WERI-Rb-1 (cell line): Measurements from ENCODE around the gene TMEM106A.
"Not testable (repeated sequence)": the region's sequence is repeated elsewhere in the genome, so short reads cannot be mapped to it uniquely, and the experiment has no call there.

Experiments used
- DNase-seq: peaks from one replicate; pipeline ENCODE4 v3.0.0-alpha.2; 2020
- H3K27ac ChIP-seq: fragments of 250-450 bp; sonication (Bioruptor Pico); 2 replicates; pipeline ENCODE4 v1.5.1; 2020; ENCODE audit warnings: mild to moderate bottlenecking, moderate library complexity
- H3K27me3 ChIP-seq: fragments of 250-450 bp; sonication (Bioruptor Pico); 2 replicates; pipeline ENCODE4 v1.5.1; 2021; ENCODE audit warnings: mild to moderate bottlenecking, low read depth, moderate library complexity; ENCODE audit not compliant: insufficient read depth, severe bottlenecking
- H3K36me3 ChIP-seq: fragments of 250-450 bp; sonication (Bioruptor Pico); 2 replicates; pipeline ENCODE4 v1.5.1; 2020; ENCODE audit warnings: mild to moderate bottlenecking, moderate library complexity
- H3K4me3 ChIP-seq: 2 replicates; pipeline ENCODE4 v1.5.1; 2011; ENCODE audit warnings: low read depth, mild to moderate bottlenecking, control low read depth, low read length
- H3K9me3 ChIP-seq: fragments of 250-450 bp; sonication (Bioruptor Pico); 2 replicates; pipeline ENCODE4 v1.5.1; 2021; ENCODE audit warnings: mild to moderate bottlenecking, moderate library complexity; ENCODE audit not compliant: severe bottlenecking
- TF ChIP-seq, protein P1 (sequence below): IDR thresholded peaks from 2 replicates; pipeline ENCODE4 v1.5.1; 2011; ENCODE audit warnings: low read depth, mild to moderate bottlenecking, control low read depth, inconsistent platforms, low read length

The TMEM106A gene

DNA sequence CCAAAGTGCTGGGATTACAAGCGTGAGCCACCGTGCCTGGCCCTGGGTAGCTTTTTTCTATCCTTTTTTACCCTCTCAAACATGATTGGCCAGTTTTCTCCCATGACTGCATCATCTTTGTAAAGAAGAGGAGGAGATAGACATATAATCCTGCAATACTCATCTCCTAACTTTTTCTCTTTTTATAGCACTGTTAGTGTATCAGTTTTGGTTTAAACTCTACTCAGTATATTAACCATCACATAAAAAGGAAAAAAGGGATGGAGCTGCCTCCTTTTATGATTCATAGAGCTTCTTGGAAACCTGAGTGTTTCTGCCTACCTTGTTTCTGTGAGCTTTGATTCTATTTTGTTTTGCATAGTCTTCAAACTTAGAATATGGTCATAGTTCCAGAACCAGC lies 12.0 kb upstream of the TMEM106A start:
- H3K36me3 ChIP-seq = peaks cover 91% of the 10 kb centered on the region
- no peaks in the 10 kb centered on the region for H3K9me3 ChIP-seq
- TF ChIP-seq, protein P1, sequence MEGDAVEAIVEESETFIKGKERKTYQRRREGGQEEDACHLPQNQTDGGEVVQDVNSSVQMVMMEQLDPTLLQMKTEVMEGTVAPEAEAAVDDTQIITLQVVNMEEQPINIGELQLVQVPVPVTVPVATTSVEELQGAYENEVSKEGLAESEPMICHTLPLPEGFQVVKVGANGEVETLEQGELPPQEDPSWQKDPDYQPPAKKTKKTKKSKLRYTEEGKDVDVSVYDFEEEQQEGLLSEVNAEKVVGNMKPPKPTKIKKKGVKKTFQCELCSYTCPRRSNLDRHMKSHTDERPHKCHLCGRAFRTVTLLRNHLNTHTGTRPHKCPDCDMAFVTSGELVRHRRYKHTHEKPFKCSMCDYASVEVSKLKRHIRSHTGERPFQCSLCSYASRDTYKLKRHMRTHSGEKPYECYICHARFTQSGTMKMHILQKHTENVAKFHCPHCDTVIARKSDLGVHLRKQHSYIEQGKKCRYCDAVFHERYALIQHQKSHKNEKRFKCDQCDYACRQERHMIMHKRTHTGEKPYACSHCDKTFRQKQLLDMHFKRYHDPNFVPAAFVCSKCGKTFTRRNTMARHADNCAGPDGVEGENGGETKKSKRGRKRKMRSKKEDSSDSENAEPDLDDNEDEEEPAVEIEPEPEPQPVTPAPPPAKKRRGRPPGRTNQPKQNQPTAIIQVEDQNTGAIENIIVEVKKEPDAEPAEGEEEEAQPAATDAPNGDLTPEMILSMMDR = no peak
- no peak overlapping the region for H3K4me3 ChIP-seq
- H3K27me3 ChIP-seq = no peaks in the 10 kb centered on the region
- no peak overlapping the region for H3K27ac ChIP-seq
- DNase-seq = no peak

DNA sequence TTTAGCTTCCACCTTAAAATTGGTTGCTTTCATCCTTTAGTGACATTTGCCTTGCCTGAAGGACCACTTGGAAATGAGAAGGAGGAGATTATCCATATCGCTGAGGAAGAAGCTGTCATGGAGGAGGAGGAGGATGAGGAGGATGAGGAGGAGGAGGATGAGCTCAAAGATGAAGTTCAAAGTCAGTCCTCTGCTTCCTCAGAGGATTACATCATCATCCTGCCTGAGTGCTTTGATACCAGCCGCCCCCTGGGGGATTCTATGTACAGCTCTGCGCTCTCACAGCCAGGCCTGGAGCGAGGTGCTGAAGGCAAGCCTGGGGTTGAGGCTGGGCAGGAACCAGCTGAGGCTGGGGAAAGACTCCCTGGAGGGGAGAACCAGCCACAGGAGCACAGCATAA lies 11.5 kb upstream of the TMEM106A start:
- Histone ChIP-seq H3K27ac (no peak overlapping the region), H3K36me3 (peaks cover 89% of the 10 kb centered on the region), H3K9me3 (no peaks in the 10 kb centered on the region), H3K27me3 (no peaks in the 10 kb centered on the region), H3K4me3 (no peak overlapping the region)
- no peak for DNase-seq
- TF ChIP-seq, protein P1 = no peak

DNA sequence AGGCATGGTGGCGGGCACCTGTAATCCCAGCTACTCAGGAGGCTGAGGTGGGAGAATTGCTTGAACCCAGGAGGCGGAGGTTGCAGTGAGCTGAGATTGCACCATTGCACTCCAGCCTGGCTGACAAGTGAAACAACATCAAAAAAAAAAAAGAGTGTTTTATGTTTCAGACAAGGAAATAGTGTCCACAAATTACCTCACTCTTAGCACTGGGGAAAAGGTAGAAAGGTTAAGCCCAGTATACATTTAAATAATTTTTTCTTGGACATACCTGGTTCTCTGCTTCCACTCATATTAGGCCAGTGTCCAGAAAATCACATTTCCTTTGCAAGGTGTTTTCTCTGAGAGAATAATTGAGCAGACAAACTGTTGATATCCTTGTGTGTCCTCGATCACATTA lies 8.7 kb upstream of the TMEM106A start:
- H3K36me3 ChIP-seq = peaks cover 70% of the 10 kb centered on the region
- H3K9me3 ChIP-seq, H3K4me3 ChIP-seq, H3K27me3 ChIP-seq, H3K27ac ChIP-seq, DNase-seq: not testable (repeated sequence)

DNA sequence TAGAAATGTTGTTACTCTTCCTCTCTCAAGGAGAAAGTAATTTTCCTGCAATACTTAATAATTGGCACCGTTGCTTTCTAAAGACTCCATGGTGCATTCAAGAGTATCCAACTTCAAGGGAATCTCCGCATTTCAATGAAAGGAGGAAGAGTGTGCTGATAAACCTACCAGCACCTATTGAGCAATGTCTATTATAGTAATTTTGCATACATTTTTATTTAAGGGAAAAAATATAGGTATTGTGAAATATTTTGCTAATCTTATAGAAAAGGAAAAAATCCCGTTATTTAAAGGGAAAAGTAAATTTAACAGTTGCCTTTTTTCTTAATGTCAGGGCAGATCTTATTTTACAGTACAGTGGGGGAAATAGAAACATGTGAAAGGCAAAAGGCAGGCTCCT lies 1.1 kb upstream of the TMEM106A start:
- H3K9me3 ChIP-seq = no peaks in the 10 kb centered on the region
- TF ChIP-seq, protein P1 = no peak
- no peak overlapping the region for H3K4me3 ChIP-seq
- no peak overlapping the region for H3K27ac ChIP-seq
- peaks cover 21% of the 10 kb centered on the region for H3K36me3 ChIP-seq
- H3K27me3 ChIP-seq = no peaks in the 10 kb centered on the region
- DNase-seq = no peak

DNA sequence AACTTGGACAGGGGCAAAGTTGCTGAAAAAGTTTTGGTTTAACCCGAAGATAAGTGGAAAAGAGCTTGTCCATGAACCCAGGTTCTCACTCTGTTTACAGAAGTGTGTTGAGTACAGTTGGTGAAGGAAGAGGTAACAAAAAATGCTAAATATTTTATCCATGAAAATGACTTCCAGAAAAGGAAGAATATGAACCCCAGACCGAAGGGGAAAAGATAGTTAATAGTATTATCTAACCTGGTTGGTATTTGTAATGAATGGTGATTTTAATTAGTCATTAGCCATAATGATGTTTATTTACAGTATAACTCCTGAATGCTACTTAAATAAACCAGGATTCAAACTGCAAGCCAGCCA lies 574 bp upstream of the TMEM106A start:
- DNase-seq = no peak
- Histone ChIP-seq H3K9me3 (no peaks in the 10 kb centered on the region), H3K27ac (no peak overlapping the region), H3K36me3 (peaks cover 21% of the 10 kb centered on the region), H3K27me3 (no peaks in the 10 kb centered on the region), H3K4me3 (no peak overlapping the region)
- TF ChIP-seq, protein P1 = no peak

DNA sequence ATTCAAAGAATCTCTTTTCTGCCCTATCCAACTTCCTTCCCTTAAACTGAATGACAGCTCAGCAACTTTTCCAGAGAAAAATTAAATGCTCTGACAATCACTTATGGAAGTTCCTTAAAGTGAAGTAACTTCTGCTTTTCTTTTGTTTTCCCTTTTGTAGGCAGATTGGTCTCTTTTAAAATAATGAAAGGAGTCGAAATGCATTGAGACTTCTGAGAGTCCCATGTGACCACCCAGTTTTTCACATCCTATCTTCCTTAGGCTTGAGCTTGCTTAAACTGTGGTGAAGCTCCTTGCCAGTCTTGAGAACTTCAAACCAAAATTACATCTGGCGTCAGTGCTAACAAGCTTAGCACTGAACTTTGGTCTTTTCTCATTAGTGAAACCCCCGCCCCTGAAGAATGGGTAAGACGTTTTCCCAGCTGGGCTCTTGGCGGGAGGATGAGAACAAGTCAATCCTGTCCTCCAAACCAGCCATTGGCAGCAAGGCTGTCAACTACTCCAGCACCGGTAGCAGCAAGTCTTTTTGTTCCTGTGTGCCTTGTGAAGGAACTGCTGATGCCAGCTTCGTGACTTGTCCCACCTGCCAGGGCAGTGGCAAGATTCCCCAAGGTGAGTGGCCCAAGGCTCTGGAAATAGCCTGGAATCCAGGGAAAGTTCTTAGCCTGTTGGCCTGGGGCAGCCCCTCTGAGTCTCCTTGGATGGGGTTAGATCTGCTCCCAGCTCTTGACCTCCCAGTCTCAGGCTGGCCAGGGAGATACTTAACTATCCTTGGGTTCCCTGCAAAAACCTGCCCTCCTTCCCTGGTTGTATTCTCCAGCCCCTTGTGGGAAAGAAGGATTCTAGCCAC lies 1.2 kb downstream of the TMEM106A start:
- Histone ChIP-seq H3K27me3 (no peaks in the 10 kb centered on the region), H3K36me3 (peaks cover 19% of the 10 kb centered on the region), H3K4me3 (no peak overlapping the region), H3K9me3 (no peaks in the 10 kb centered on the region), H3K27ac (no peak overlapping the region)
- TF ChIP-seq, protein P1 = no peak
- DNase-seq = no peak
